HEK293T (cell line): ENCODE results near the gene PYGM.

Experiments used
- CTCF ChIA-PET: fragments of 350-600 bp; formaldehyde crosslinking; extraction: SDS; loops from one replicate; lab custom pipeline; 2021; ENCODE audit warnings: antibody characterized with exemption, inconsistent platforms; lab: Yijun Ruan, JAX
- POLR2A ChIA-PET: fragments of 350-600 bp; formaldehyde crosslinking; extraction: SDS; loops from one replicate; lab custom pipeline; 2020; ENCODE audit warnings: antibody characterized with exemption, inconsistent platforms; lab: Yijun Ruan, JAX
- DNase-seq: peaks from one replicate; pipeline ENCODE4 v3.0.0; 2012; ENCODE audit warnings: mixed read lengths; ENCODE audit errors: extremely low spot score
- ARNT ChIP-seq: fragments of 450-650 bp; IDR thresholded peaks from 2 replicates; pipeline ENCODE4 v1.6.1; 2017; ENCODE audit warnings: mild to moderate bottlenecking
- BHLHE40 ChIP-seq: fragments of 450-650 bp; IDR thresholded peaks from 2 replicates; pipeline ENCODE4 v1.6.1; 2016; ENCODE audit warnings: mild to moderate bottlenecking, moderate library complexity, borderline replicate concordance
- CTBP1 ChIP-seq: fragments of 450-650 bp; IDR thresholded peaks from 2 replicates; pipeline ENCODE4 v1.6.1; 2016; ENCODE audit warnings: borderline replicate concordance
- ELF4 ChIP-seq: fragments of 450-650 bp; IDR thresholded peaks from 2 replicates; pipeline ENCODE4 v1.6.1; 2017; ENCODE audit warnings: antibody characterized with exemption
- FOXA1 ChIP-seq: fragments of 450-650 bp; IDR thresholded peaks from 2 replicates; pipeline ENCODE4 v1.6.1; 2016; ENCODE audit warnings: mild to moderate bottlenecking
- FOXK2 ChIP-seq: fragments of 450-650 bp; IDR thresholded peaks from 2 replicates; pipeline ENCODE4 v1.6.1; 2016; ENCODE audit warnings: mild to moderate bottlenecking
- FOXM1 ChIP-seq: fragments of 450-650 bp; IDR thresholded peaks from 2 replicates; pipeline ENCODE4 v1.6.1; 2017; ENCODE audit warnings: mild to moderate bottlenecking, borderline replicate concordance
- HDGF ChIP-seq: fragments of 450-650 bp; IDR thresholded peaks from 2 replicates; pipeline ENCODE4 v1.6.1; 2017; ENCODE audit warnings: antibody characterized with exemption, borderline replicate concordance
- L3MBTL2 ChIP-seq: fragments of 450-650 bp; conservative IDR thresholded peaks from 2 replicates; pipeline ENCODE4 v1.6.1; 2016; ENCODE audit warnings: mild to moderate bottlenecking
- LEF1 ChIP-seq: fragments of 450-650 bp; IDR thresholded peaks from 2 replicates; pipeline ENCODE4 v1.6.1; 2017; ENCODE audit warnings: mild to moderate bottlenecking, borderline replicate concordance
- NFRKB ChIP-seq: fragments of 450-650 bp; IDR thresholded peaks from 2 replicates; pipeline ENCODE4 v1.6.1; 2016; ENCODE audit warnings: mild to moderate bottlenecking, moderate library complexity
- SP1 ChIP-seq: fragments of 450-650 bp; IDR thresholded peaks from 2 replicates; pipeline ENCODE4 v1.6.1; 2017
- SUZ12 ChIP-seq: fragments of 450-650 bp; IDR thresholded peaks from 2 replicates; pipeline ENCODE4 v1.6.1; 2016; ENCODE audit warnings: mild to moderate bottlenecking
- TARDBP ChIP-seq: fragments of 450-650 bp; IDR thresholded peaks from 2 replicates; pipeline ENCODE4 v1.6.1; 2016
- ZNF384 ChIP-seq: fragments of 450-650 bp; IDR thresholded peaks from 2 replicates; pipeline ENCODE4 v1.6.1; 2016
- TF ChIP-seq, protein P1 (sequence below): fragments of 450-650 bp; IDR thresholded peaks from 2 replicates; pipeline ENCODE4 v1.6.1; 2016

The PYGM gene

DNA sequence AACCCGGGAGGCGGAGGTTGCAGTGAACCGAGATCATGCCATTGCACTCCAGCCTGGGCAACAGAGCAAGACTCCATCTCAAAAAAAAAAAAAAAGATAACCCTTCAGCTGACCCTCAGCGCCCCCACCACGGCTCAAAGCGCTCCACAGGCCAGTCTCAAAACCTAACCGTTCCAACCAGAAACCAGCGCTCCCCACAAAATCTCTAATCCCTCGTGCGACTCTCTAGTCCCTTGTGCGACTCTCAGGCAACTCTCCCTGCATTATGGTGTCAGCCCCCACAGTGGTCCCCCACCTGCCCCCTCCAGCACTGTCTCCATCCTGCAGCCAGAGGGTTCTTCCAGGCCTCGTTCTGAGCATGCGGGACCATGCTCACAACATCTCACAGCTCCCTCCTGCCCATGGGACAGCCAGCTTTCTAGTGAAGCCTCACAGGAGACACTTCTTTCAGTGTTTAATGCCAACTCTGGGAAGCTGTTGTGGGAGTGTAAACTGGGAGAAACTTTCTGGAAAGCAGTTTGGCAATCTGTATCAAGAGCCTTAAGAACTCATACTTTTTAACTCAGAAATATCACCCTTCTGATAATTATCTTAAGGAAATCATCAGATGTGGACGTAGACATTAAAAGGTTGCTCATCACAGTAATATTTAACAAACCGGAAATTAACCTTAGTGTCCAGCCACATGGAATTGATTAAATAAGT lies 11.7 kb downstream of the PYGM start:
- ChIA-PET POLR2A (interaction anchor here (1.2 kb wide), 1 partner anchor 29 kb away, joined by 3 read pairs; no protein-coding TSS in a partner anchor), CTCF (no interaction called here)
- no peak for TF ChIP-seq ELF4
- no peak for TF ChIP-seq FOXM1
- TF ChIP-seq SUZ12 = no peak
- no peak for TF ChIP-seq FOXA1
- no peak for TF ChIP-seq FOXK2
- no peak for TF ChIP-seq L3MBTL2
- TF ChIP-seq BHLHE40 = no peak
- TF ChIP-seq ZNF384 = no peak
- TF ChIP-seq CTBP1 = no peak
- TF ChIP-seq, protein P1, sequence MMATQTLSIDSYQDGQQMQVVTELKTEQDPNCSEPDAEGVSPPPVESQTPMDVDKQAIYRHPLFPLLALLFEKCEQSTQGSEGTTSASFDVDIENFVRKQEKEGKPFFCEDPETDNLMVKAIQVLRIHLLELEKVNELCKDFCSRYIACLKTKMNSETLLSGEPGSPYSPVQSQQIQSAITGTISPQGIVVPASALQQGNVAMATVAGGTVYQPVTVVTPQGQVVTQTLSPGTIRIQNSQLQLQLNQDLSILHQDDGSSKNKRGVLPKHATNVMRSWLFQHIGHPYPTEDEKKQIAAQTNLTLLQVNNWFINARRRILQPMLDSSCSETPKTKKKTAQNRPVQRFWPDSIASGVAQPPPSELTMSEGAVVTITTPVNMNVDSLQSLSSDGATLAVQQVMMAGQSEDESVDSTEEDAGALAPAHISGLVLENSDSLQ = no peak
- no peak for TF ChIP-seq ARNT
- TF ChIP-seq SP1 = no peak
- no peak for TF ChIP-seq LEF1
- no peak for TF ChIP-seq NFRKB
- no peak for TF ChIP-seq HDGF
- TF ChIP-seq TARDBP = no peak
- no peak for DNase-seq

GRCh38 chr11:64746486-64746885 lies 13.3 kb downstream of the PYGM start:
- ChIA-PET POLR2A (interaction anchor here (2.0 kb wide), 1 partner anchor 32 kb away, joined by 9 read pairs; the partner anchor contains the start of gene SF1), CTCF (interaction anchor here (0.6 to 1.6 kb wide), 3 partner anchors 14 to 42 kb away, joined by 3 to 7 read pairs (median 3); partner anchors contain the start of gene PYGM)
- no peak for TF ChIP-seq SUZ12
- TF ChIP-seq FOXA1 = no peak
- TF ChIP-seq SP1 = no peak
- no peak for TF ChIP-seq CTBP1
- no peak for TF ChIP-seq L3MBTL2
- DNase-seq = no peak

DNA sequence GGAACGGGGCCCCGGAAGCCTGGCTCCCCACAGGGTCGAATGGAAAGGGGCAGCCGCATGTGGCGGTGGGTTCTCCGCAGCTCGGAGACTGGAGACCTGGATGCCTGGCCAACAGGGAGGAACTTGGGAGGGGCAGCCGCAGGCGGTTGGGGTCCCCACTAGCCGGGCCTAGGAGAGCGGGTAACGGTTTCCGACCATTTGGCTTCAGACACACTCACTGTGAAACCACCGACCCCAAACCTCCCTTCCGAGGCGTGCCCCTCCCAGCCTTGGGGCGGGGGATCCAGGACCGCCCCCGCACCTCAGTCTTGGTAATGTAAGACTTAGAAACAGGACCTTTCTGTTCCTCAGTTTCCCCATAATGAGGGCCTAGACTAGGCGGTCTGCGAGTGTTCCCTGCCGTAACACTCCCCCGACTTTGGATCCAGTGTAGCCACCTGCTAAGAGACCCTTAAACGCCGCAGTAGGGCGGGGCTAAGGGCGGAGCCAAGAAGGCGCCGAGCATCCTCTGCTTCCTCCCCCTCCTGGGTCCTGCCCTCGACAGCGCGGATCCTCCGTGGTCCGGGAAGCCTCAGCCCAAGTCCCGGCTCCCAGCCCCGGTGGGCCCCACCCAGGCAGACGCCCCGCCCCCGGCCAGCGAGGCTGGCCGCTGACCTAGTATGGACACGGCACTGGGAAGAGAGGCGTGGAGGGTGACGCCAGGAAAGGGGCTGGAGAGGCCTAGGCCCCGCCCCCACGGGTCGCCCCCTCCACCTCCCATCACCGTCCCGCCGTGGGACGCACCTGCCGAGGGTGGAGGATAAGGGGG lies 14.0 kb downstream of the PYGM start:
- no peak for DNase-seq
- TF ChIP-seq SUZ12 = no peak
- TF ChIP-seq ELF4 = no peak
- no peak for TF ChIP-seq SP1
- TF ChIP-seq ARNT = no peak
- no peak for TF ChIP-seq NFRKB
- TF ChIP-seq ZNF384 = no peak
- POLR2A ChIA-PET = interaction anchor here (2.0 to 2.6 kb wide), 2 partner anchors 15 to 33 kb away, joined by 9 read pairs; partner anchors contain the start of gene SF1
- CTCF ChIA-PET = interaction anchor here (0.8 to 1.6 kb wide), 2 partner anchors 13 to 14 kb away, joined by 4 to 7 read pairs; partner anchors contain the start of gene PYGM

DNA sequence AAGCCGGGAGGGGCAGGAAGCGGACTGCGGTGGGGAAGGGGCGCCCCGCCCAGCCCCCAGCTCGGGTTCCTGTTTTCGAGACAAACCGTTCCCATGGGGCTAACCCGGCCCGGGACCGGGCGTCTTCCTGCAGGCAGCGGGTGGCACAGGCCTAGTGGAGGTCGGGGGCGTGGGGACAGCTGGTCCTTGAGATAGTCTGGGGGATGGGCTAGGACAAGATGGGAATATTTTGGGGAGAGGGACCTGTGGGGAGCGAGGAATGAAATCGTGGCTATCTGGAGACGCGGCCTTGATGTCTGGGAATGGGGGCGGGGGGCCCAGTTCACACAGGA lies 14.6 kb downstream of the PYGM start:
- TF ChIP-seq HDGF (no peak), FOXA1 (no peak), FOXM1 (no peak), L3MBTL2 (no peak), FOXK2 (no peak), NFRKB (no peak), SP1 (no peak), CTBP1 (no peak), ZNF384 (no peak), TARDBP (no peak), BHLHE40 (no peak), LEF1 (no peak), SUZ12 (no peak), ARNT (no peak)
- TF ChIP-seq, protein P1 = no peak
- DNase-seq = no peak
- ChIA-PET CTCF (interaction anchor here (0.8 kb wide), 1 partner anchor 12 kb away, joined by 4 read pairs; no protein-coding TSS in a partner anchor), POLR2A (interaction anchor here (1.5 to 2.6 kb wide), 2 partner anchors 15 to 19 kb away, joined by 3 to 9 read pairs; no protein-coding TSS in a partner anchor)

DNA sequence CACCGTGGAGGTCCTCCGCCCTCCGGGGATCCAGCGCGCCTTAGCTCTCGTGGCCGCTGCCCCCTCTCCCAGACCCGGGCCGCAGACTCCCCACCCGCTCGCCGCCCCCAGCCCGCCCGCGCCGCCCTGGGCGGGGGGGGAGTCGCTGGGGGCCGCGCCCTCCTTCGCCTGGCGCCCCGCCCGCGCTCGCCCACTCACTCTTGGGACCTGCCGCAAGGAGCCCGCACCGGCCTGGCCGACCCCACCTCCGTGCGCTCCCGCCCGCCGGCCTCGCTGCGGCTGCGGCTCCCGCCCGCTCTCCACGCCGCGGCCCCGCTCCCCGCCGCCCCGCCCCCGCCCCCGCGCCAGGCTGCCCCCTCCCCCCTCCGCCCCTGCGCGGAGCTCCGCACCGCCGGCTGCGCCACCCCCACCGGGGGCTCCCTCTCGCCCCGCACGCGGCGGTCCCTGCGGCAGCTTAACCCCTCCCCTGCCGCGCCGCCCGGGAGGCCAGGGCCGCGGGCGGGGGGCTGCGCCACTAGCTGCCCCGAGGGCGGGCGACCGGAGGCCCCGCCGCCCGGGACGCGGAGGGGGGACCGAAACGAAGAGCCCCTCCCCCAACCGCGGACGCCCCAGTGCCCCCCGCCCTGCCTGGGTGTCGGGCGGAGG lies 15.1 kb downstream of the PYGM start:
- CTCF ChIA-PET = interaction anchor here (0.7 to 1.9 kb wide), 5 partner anchors 11 to 270 kb away, joined by 3 to 7 read pairs (median 4); partner anchors contain the start of genes ARL2 and PYGM
- no peak for TF ChIP-seq NFRKB
- TF ChIP-seq SUZ12 = no peak
- TF ChIP-seq, protein P1 = no peak
- TF ChIP-seq ZNF384 = no peak
- no peak for TF ChIP-seq ARNT
- TF ChIP-seq FOXA1 = no peak
- TF ChIP-seq FOXM1 = no peak
- no peak for TF ChIP-seq LEF1
- no peak for TF ChIP-seq CTBP1
- TF ChIP-seq BHLHE40 = no peak
- no peak for TF ChIP-seq HDGF
- no peak for TF ChIP-seq SP1
- no peak for TF ChIP-seq ELF4
- TF ChIP-seq FOXK2 = no peak
- TF ChIP-seq TARDBP = no peak
- no peak for TF ChIP-seq L3MBTL2
- POLR2A ChIA-PET = interaction anchor here (0.6 to 2.6 kb wide), 3 partner anchors 16 to 34 kb away, joined by 3 to 9 read pairs (median 3); no protein-coding TSS in a partner anchor
- no peak for DNase-seq
